Lung microvascular endothelial cell (primary cell): ENCODE measurements around the gene KIF22. TPM values are rescaled to one million over a fixed set of nuclear protein-coding genes. Genes with fewer than 3 reads are reported as not detected.

Source experiments
- DNase-seq, 2 donors: peaks; one replicate each; pipeline versions ENCODE4 v3.0.0 to v3.0.0-alpha.2; 2010; ENCODE audit warnings: low read depth in 2 of 2
- total RNA-seq: library from RNA; depleted of rRNA; stranded (reverse); fragments of >200 nt; gene quantifications from 2 replicates; pipeline ENCODE4 v1.2.1, GENCODE V29; 2014

KIF22 gene
- total RNA-seq, 1 donor from 2014 or later: 13.5 TPM

DNA sequence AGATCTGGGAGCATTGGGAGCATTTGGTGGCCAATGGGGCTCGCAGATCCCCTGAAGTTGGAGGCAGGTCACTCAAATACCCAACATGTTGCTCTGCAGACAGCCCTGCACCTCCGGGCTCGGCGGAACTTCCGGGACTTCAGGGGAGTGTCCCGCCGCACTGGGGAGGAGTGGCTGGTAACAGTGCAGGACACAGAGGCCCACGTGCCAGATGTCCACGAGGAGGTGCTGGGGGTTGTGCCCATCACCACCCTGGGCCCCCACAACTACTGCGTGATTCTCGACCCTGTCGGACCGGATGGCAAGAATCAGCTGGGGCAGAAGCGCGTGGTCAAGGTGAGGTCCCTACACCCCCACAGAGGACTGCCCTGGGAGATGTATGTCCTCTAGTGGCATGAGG is 46.1 kb downstream of the KIF22 start:
- DNase-seq: no peak

DNA sequence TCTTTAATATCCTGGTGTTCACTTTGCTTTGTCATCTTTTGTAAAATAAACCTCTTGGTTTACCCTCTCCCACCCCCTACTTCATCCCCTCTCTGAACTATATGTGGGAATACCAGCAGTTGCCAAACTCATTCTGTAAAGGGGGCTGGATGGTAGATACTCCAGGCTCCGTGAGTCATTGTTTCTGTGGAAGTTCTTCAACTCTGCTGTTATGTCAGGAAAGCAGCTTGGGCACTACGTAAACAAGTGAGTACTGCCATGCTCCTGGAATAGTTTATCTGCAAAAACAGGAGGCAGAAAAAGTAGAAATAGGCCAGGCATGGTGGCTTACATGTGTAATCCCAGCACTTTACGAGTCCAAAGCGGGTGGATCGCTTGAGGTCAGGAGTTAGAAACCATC is 47.3 kb downstream of the KIF22 start:
- peak; percentile 49 to 50 for DNase-seq

GRCh38 chr16:29839822-29840221 is 49.3 kb downstream of the KIF22 start:
- DNase-seq: no peak

- no peak for DNase-seq
Measured at GRCh38 chr16:29840240-29840639, 49.7 kb downstream of the KIF22 start.

- no peak for DNase-seq
Measured at GRCh38 chr16:29841631-29842030, 51.1 kb downstream of the KIF22 start.

DNA sequence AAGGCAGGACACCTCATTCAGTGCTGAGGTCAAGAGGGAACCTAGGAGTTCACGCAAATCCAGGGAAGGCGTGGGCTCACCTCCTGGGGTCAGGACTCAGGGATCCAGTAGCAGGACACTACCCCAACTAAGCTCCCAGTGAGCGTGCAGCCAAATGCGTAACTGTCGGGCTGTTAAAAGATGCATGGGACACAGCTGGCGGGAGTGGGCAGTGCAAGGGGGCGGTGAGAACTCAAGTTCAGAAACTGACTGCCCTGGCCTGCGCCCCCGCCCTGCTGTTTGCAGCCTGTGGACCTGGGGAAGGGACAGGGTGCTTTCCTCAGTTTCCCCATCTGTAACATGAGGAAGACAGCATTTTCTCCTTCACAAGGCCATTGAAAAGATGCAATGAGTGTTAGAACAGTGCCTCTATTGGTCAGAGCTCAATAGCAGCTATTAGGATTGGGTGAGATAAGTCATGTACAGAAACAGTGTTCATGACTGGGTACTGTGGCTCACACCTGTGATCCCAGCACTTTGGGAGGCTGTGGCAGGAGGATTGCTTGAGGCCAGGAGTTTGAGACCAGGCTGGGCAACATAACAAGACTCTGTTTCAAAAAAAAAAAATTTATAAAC is 52.3 kb downstream of the KIF22 start:
- DNase-seq: no peak

GRCh38 chr16:29843931-29844330 is 53.4 kb downstream of the KIF22 start:
- DNase-seq: no peak

DNA sequence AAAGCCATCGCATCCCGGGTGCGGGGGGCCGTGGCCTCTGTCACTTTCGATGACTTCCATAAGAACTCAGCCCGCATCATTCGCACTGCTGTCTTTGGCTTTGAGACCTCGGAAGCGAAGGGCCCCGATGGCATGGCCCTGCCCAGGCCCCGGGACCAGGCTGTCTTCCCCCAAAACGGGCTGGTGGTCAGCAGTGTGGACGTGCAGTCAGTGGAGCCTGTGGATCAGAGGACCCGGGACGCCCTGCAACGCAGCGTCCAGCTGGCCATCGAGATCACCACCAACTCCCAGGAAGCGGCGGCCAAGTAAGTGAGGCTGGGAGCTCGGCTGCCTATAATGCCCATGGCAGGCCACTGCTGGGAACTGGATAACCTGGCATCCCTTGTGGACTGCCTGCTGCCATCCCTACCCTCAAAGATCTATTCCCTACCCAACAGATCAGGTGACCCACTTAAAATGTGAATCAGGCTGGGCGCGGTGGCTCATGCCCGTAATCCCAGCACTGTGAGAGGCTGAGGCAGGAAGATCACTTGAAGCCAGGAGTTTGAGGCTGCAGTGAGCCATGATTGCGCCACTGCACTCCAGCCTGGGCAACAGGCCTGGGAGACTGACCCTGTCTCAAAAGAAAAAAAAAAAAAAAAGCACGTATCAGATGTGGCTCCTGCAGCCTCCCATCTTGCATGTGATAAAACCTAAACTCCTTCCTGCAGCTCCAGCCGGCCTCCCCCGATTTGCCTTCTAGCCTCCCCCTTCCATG is 54.2 kb downstream of the KIF22 start:
- no peak for DNase-seq

GRCh38 chr16:29845656-29846055 is 55.1 kb downstream of the KIF22 start:
- DNase-seq: no peak

DNA sequence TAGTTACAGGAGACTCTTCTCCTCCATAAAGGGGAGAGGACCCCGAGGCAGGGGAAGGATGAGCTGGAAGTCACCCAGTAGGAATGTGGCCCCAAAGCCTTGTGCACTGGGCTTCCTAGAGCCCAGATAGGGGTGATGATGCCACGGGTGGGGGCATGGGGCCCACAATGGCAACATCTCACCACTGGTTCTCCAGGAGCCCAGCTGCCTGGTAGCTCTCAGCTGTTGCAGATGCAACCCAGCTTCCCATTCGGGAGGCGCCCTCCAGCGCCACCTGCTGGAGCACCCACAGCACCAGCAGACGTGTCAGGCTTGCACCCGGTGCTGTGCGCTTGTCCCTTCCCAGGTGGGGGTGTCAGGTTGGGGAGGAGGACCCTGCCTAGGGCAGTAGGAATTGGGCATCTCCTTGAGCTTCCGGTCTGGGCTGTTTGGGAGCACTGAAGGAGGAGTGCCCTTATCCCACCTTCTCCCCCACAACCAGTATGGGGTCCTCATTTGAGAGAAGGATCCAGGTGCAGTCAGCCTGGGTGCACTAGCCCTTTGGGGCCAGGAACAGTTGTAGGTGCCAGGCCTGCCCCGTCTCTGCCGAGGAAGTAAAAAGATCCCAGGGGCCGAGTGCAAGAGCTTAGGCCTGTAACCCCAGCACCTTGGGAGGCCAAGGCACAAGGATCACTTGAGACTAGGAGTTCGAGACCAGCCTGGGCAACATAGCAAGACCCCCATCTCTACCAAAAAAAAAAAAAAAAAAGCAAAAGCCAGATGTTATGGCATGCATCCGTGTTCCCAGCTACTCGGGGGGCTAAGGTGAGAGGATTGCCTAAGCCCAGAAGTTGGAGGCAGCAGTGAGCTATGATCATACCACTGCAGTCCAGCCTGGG is 58.1 kb downstream of the KIF22 start:
- DNase-seq: peak; percentile 77 to 78

- no peak for DNase-seq
Measured at GRCh38 chr16:29849505-29849904, 59.0 kb downstream of the KIF22 start.

- DNase-seq: no peak
Measured at GRCh38 chr16:29850998-29851397, 60.4 kb downstream of the KIF22 start.

DNA sequence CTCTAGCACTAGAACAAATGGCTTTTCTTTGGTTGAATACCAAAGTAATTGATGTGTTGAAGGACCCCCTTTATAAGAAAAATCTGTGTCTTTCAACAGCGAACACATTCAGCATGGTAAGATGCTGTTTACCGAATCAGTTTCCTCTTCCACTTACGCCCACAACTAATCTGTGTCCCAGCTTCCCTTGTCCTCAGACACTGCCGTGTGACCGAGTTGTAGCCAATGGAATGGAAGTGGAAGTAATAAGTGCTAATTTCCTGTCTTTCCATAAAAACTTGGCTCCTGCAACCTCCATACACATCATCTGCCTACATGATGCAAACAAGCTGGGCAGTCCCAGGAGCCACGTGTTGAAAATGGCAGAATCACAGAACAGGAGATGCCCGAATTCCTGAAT is 62.1 kb downstream of the KIF22 start:
- peak; percentile 94 for DNase-seq

DNA sequence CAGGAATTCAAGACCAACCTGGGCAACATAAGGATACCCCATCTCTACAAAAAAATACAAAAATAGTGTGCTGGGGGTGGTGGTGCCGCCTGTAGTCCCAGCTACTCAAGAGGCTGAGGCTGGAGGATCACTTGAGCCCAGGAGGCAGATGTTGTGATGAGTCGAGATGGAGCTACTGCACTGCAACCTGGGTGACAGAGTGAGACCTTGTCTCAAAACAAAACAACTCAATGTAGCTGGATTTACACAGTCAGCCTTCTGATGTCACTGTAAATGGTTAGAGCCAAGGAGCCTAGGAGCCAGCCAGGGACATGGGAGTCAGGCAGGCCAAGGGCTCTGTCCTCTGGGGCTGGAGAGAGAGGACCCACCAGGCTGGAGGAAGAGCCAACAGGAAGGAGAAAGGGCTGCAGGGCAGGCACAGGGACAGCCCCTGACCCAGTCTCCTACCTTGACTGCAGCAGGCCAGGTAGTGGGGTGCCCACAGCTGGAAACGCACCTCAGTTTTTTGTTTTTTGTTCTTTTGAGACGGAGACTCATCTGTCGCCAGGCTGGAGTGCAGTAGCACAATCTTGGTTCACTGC is 64.1 kb downstream of the KIF22 start:
- DNase-seq: no peak

Other genes with a start within 250 kb of the KIF22 start
- gene SPN, start 127.5 kb upstream of the KIF22 start, total RNA-seq: not detected in 2 replicates
- gene QPRT, start 111.6 kb upstream of the KIF22 start, total RNA-seq: under 0.01 and 0.20 TPM in 2 replicates
- gene C16orf54, start 44.8 kb upstream of the KIF22 start, total RNA-seq: not detected in 2 replicates
- not detected in 2 replicates for gene ZG16, start 12.5 kb upstream of the KIF22 start, total RNA-seq
- gene MAZ, start 15.8 kb downstream of the KIF22 start, total RNA-seq: 109 and 125 TPM in 2 replicates
- gene PRRT2, start 21.4 kb downstream of the KIF22 start, total RNA-seq: under 0.01 and 0.22 TPM in 2 replicates
- 11.1 and 16.3 TPM in 2 replicates for gene PAGR1, start 25.4 kb downstream of the KIF22 start, total RNA-seq
- gene MVP, start 29.7 kb downstream of the KIF22 start, total RNA-seq: 122 and 182 TPM in 2 replicates
- 50.1 and 86.3 TPM in 2 replicates for gene CDIPT, start 72.5 kb downstream of the KIF22 start, total RNA-seq
- 0.44 and 0.99 TPM in 2 replicates for gene SEZ6L2, start 108.8 kb downstream of the KIF22 start, total RNA-seq
- 0.20 and 0.22 TPM in 2 replicates for gene ASPHD1, start 109.7 kb downstream of the KIF22 start, total RNA-seq
- gene KCTD13, start 135.5 kb downstream of the KIF22 start, total RNA-seq: 1.7 and 3.6 TPM in 2 replicates
- gene TMEM219, start 171.3 kb downstream of the KIF22 start, total RNA-seq: 61.2 and 72.2 TPM in 2 replicates
- 61.2 and 86.1 TPM in 2 replicates for gene TAOK2, start 183.1 kb downstream of the KIF22 start, total RNA-seq
- 3.6 and 4.1 TPM in 2 replicates for gene HIRIP3, start 204.9 kb downstream of the KIF22 start, total RNA-seq
- gene INO80E, start 205.5 kb downstream of the KIF22 start, total RNA-seq: 14.4 and 15.7 TPM in 2 replicates
- gene DOC2A, start 220.3 kb downstream of the KIF22 start, total RNA-seq: under 0.01 and 0.20 TPM in 2 replicates
- not detected in 2 replicates for gene C16orf92, start 232.4 kb downstream of the KIF22 start, total RNA-seq
- not detected in 2 replicates for gene TLCD3B, start 240.5 kb downstream of the KIF22 start, total RNA-seq